Kidney (tissue), 22 donors: Measurements from ENCODE around the gene FNDC11. TPM values are rescaled to one million over a fixed set of nuclear protein-coding genes. Genes with fewer than 3 reads are reported as not detected.

ENCODE experiments used
- DNase-seq, 5 donors: peaks; one replicate each; pipeline ENCODE4 v3.0.0-alpha.2; 2013 to 2020
- FAIRE-seq: peaks from 2 replicates; lab custom pipeline; 2012; peaks lifted over from hg19 to GRCh38; lab: Jason Lieb, UNC
- H3K27ac ChIP-seq, 2 donors: one replicate each; pipeline ENCODE4 v1.7.0; 2013; ENCODE audit warnings: low read depth in 2 of 2, low read length in 2 of 2, inconsistent platforms in 1 of 2
- H3K27me3 ChIP-seq: one replicate; pipeline ENCODE4 v1.7.1; 2013; ENCODE audit warnings: low read length, inconsistent platforms; ENCODE audit not compliant: control insufficient read depth, insufficient read depth
- H3K36me3 ChIP-seq, 3 donors: one replicate each; pipeline versions ENCODE4 v1.7.0 to v1.7.1; 2013; ENCODE audit warnings: low read length in 3 of 3, control low read depth in 1 of 3, inconsistent platforms in 1 of 3; ENCODE audit not compliant: insufficient read depth in 3 of 3, control insufficient read depth in 2 of 3
- H3K4me1 ChIP-seq, 3 donors: one replicate each; pipeline versions ENCODE4 v1.7.0 to v1.7.1; 2013; ENCODE audit warnings: low read length in 3 of 3, inconsistent platforms in 1 of 3, low read depth in 1 of 3; ENCODE audit not compliant: control insufficient read depth in 2 of 3, insufficient read depth in 2 of 3
- H3K4me3 ChIP-seq, 3 donors: one replicate each; pipeline versions ENCODE4 v1.7.0 to v1.8.1; 2013; ENCODE audit warnings: low read length in 3 of 3, control low read depth in 1 of 3, inconsistent platforms in 1 of 3
- H3K9ac ChIP-seq, 3 donors: one replicate each; pipeline versions ENCODE4 v1.7.0 to v1.7.1; 2013; ENCODE audit warnings: low read length in 3 of 3, control low read depth in 1 of 3, inconsistent platforms in 1 of 3
- H3K9me3 ChIP-seq, 3 donors: one replicate each; pipeline versions ENCODE4 v1.7.0 to v1.7.1; 2013; ENCODE audit warnings: low read length in 3 of 3, control low read depth in 1 of 3, inconsistent platforms in 1 of 3; ENCODE audit not compliant: control insufficient read depth in 2 of 3, insufficient read depth in 1 of 3
- CTCF ChIP-seq: IDR thresholded peaks from 3 replicates; pipeline ENCODE4 v1.5.1; 2012; ENCODE audit warnings: mild to moderate bottlenecking, moderate library complexity, borderline replicate concordance; ENCODE audit not compliant: insufficient read depth; ENCODE audit errors: extremely low read depth
- intact Hi-C: fragments of 100-400 bp; cut with DNase I; formaldehyde crosslinking; loops from one replicate; pipeline ENCODE4 v1.11.1; 2022
- long read RNA-seq, 10 donors: library from polyadenylated mRNA in 1 of 10; unstranded in 1 of 10; transcript quantifications; one replicate each; pipeline ENCODE4 v2.0.0 and lab custom pipeline, GENCODE V29; 2021 to 2026
- polyA plus RNA-seq: library from polyadenylated mRNA; stranded (reverse); fragments of 350-450 nt; fragmentation: Illumina TruSeq; extraction: RNeasy Lipid Tissue Mini Kit (QIAGEN cat#74804); gene quantifications from one replicate; pipeline ENCODE4 v1.2.3, GENCODE V29; 2014; ENCODE audit warnings: low read depth, low replicate concordance; ENCODE audit not compliant: insufficient read depth
- total RNA-seq: library from RNA; stranded (reverse); fragmentation: NEBNext Ultra II Directional; extraction: Animal tissue kit (Norgen Biotek cat#: 25700); gene quantifications from one replicate; pipeline ENCODE4 v1.2.1, GENCODE V29; 2021
- donor health status: control.
- donor health status: control.
- donor health status: control.
- donor health status: control.
- donor health status: control.
- donor health status: DM: yes; HTN: yes; CAD: no.
- donor health status: Normal renal cell carcinoma (clear cell type).

Gene FNDC11
- total RNA-seq (1.6 TPM), polyA plus RNA-seq (0.47 TPM)
- long read RNA-seq, donor 1, partial matches to known transcripts, result 0 of 2 reads
- long read RNA-seq, donor 1, other reads (novel, unspliced or antisense), result 0 of 2 reads
- long read RNA-seq, donor 2, partial matches to known transcripts, result 0 of 2 reads
- long read RNA-seq, donor 2, other reads (novel, unspliced or antisense), result 0 of 2 reads
- long read RNA-seq, donor 3, partial matches to known transcripts, result 0 of 1 reads
- long read RNA-seq, donor 3, other reads (novel, unspliced or antisense), result 0 of 1 reads
- long read RNA-seq, donor 4, result 0 reads
- long read RNA-seq, donor 5, result 0 reads
- long read RNA-seq, donor 6, partial matches to known transcripts, result 0 of 1 reads
- long read RNA-seq, donor 6, other reads (novel, unspliced or antisense), result 0 of 1 reads
- long read RNA-seq, donor 7, partial matches to known transcripts, result 0 of 1 reads
- long read RNA-seq, donor 7, other reads (novel, unspliced or antisense), result 0 of 1 reads
- long read RNA-seq, donor 8, partial matches to known transcripts, result 0 of 1 reads
- long read RNA-seq, donor 8, other reads (novel, unspliced or antisense), result 0 of 1 reads
- long read RNA-seq, donor 9, result 0 reads
- long read RNA-seq, donor 10, partial matches to known transcripts, result 0 of 1 reads
- long read RNA-seq, donor 10, other reads (novel, unspliced or antisense), result 0 of 1 reads

GRCh38 chr20:63553933-63554290 lies at the start of gene FNDC11:
FNDC11 (plus strand) TSS chr20:63554159; CDS start chr20:63555664, 1,505 bp downstream.
- no peak for FAIRE-seq
- H3K27ac ChIP-seq, result no peak within 1 kb of the TSS
- peak within 1 kb of the TSS in 2 of 3 donors; percentile 16 to 29 for H3K4me3 ChIP-seq
- TF ChIP-seq CTCF, result no peak
- H3K27me3 ChIP-seq, result no peaks in the 10 kb centered on the region
- H3K9me3 ChIP-seq, result no peaks in the 10 kb centered on the region
- intact Hi-C loops, result no loop called here
- no peak within 1 kb of the TSS for H3K9ac ChIP-seq
- H3K4me1 ChIP-seq, result no peaks in the 10 kb centered on the region
- peak; percentile 78 to 92 (median 88) for DNase-seq
- no peaks in the 10 kb centered on the region for H3K36me3 ChIP-seq

- no peak overlapping the region for H3K27ac ChIP-seq
- peaks cover 0 to 14% (median 0%) of the 10 kb centered on the region in 3 donors for H3K9me3 ChIP-seq
- H3K36me3 ChIP-seq, result no peaks in the 10 kb centered on the region
- TF ChIP-seq CTCF, result no peak
- H3K9ac ChIP-seq, result no peak overlapping the region
- FAIRE-seq (no peak), DNase-seq (peak in 1 of 5 donors; percentile 15)
- intact Hi-C loops, result no loop called here
- peaks cover 2% of the 10 kb centered on the region for H3K27me3 ChIP-seq
- H3K4me1 ChIP-seq, result no peaks in the 10 kb centered on the region
- H3K4me3 ChIP-seq, result no peak overlapping the region
Observed at GRCh38 chr20:63504642-63505041, 49.3 kb upstream of the FNDC11 start.

- H3K9ac ChIP-seq, result no peak overlapping the region
- FAIRE-seq (no peak), DNase-seq (no peak)
- H3K9me3 ChIP-seq, result peaks cover 0 to 14% (median 0%) of the 10 kb centered on the region in 3 donors
- H3K36me3 ChIP-seq, result no peaks in the 10 kb centered on the region
- no peaks in the 10 kb centered on the region for H3K4me1 ChIP-seq
- no peaks in the 10 kb centered on the region for H3K27me3 ChIP-seq
- no peak overlapping the region for H3K27ac ChIP-seq
- TF ChIP-seq CTCF, result no peak
- intact Hi-C loops, result no loop called here
- H3K4me3 ChIP-seq, result no peak overlapping the region
Observed at GRCh38 chr20:63505281-63505680, 48.7 kb upstream of the FNDC11 start.
